Stimulated activated CD8-positive, alpha-beta memory T cell treated with anti-CD3 and anti-CD28 coated beads, Interleukin-4, amount 100 ng/mL, for 1 hour (primary cell): Measurements from ENCODE around the gene PROSER3.

Source experiments
- DNase-seq, 2 donors: peaks; one replicate each; pipeline ENCODE4 v3.0.0-alpha.2; 2020; ENCODE audit warnings: low read depth in 2 of 2, low spot score in 1 of 2

Gene PROSER3

GRCh38 chr19:35775298-35776101 is 17.5 kb downstream of the PROSER3 start, which contains the start of gene ARHGAP33:
Gene ARHGAP33, plus strand, starts transcription at chr19:35775564. Its CDS starts 95 bp downstream, at chr19:35775659.
- peak; percentile 94 to 97 for DNase-seq

GRCh38 chr19:35776102-35776788 is 18.3 kb downstream of the PROSER3 start:
- DNase-seq = no peak

GRCh38 chr19:35777086-35777841 is 19.3 kb downstream of the PROSER3 start:
- no peak for DNase-seq

GRCh38 chr19:35777961-35778360 is 20.0 kb downstream of the PROSER3 start:
- DNase-seq = no peak

GRCh38 chr19:35779033-35779432 is 21.1 kb downstream of the PROSER3 start:
- no peak for DNase-seq

GRCh38 chr19:35780058-35780457 is 22.1 kb downstream of the PROSER3 start:
- no peak for DNase-seq

- DNase-seq = no peak
Measured at GRCh38 chr19:35780717-35781116, 22.7 kb downstream of the PROSER3 start.

GRCh38 chr19:35781650-35782049 is 23.7 kb downstream of the PROSER3 start:
- DNase-seq = no peak

GRCh38 chr19:35782589-35782988 is 24.6 kb downstream of the PROSER3 start:
- no peak for DNase-seq

GRCh38 chr19:35783469-35784434 is 25.8 kb downstream of the PROSER3 start:
- no peak for DNase-seq

GRCh38 chr19:35784503-35785338 is 26.7 kb downstream of the PROSER3 start:
- DNase-seq = no peak

- no peak for DNase-seq
Measured at GRCh38 chr19:35785339-35785627, 27.3 kb downstream of the PROSER3 start.

GRCh38 chr19:35786299-35787160 is 28.6 kb downstream of the PROSER3 start:
- DNase-seq = no peak

- no peak for DNase-seq
Measured at GRCh38 chr19:35787227-35787799, 29.3 kb downstream of the PROSER3 start.

- DNase-seq = no peak
Measured at GRCh38 chr19:35788205-35788960, 30.4 kb downstream of the PROSER3 start.

GRCh38 chr19:35789195-35789977 is 31.4 kb downstream of the PROSER3 start:
- no peak for DNase-seq
